Cardiac fibroblast (primary cell): Measurements from ENCODE around the gene ANKRD29.

Experiments
- DNase-seq, 2 donors: peaks; one replicate each; pipeline versions ENCODE4 v3.0.0 to v3.0.0-alpha.2; 2010; ENCODE audit warnings: low read depth in 2 of 2
- H3K4me3 ChIP-seq, 2 donors: replicated peaks in 1 of 2; 1 replicate in 1 of 2; 2 replicates in 1 of 2; pipeline ENCODE4 v1.5.1; 2011; ENCODE audit warnings: low read depth in 2 of 2, low read length in 2 of 2, mild to moderate bottlenecking in 2 of 2, moderate library complexity in 1 of 2
- CTCF ChIP-seq: IDR thresholded peaks from one replicate; pipeline ENCODE4 v1.5.1; 2011; ENCODE audit warnings: low read depth, mild to moderate bottlenecking, low read length, inconsistent platforms

The ANKRD29 gene

GRCh38 chr18:23684515-23685197 lies 21.9 kb upstream of the ANKRD29 start:
- H3K4me3 ChIP-seq, result no peak overlapping the region
- no peak for TF ChIP-seq CTCF
- peak; percentile 35 to 70 for DNase-seq

GRCh38 chr18:23683671-23684070 lies 21.0 kb upstream of the ANKRD29 start:
- DNase-seq, result peak in 1 of 2 donors; percentile 48
- no peak for TF ChIP-seq CTCF
- H3K4me3 ChIP-seq, result no peak overlapping the region

- DNase-seq, result no peak
- H3K4me3 ChIP-seq, result no peak overlapping the region
- no peak for TF ChIP-seq CTCF
Measured at GRCh38 chr18:23683155-23683554, 20.4 kb upstream of the ANKRD29 start.

GRCh38 chr18:23682472-23682871 lies 19.8 kb upstream of the ANKRD29 start:
- no peak for DNase-seq
- H3K4me3 ChIP-seq, result no peak overlapping the region
- no peak for TF ChIP-seq CTCF

GRCh38 chr18:23682045-23682444 lies 19.3 kb upstream of the ANKRD29 start:
- no peak overlapping the region for H3K4me3 ChIP-seq
- no peak for TF ChIP-seq CTCF
- DNase-seq, result no peak

- no peak for TF ChIP-seq CTCF
- DNase-seq, result no peak
- no peak overlapping the region for H3K4me3 ChIP-seq
Measured at GRCh38 chr18:23675896-23676295, 13.2 kb upstream of the ANKRD29 start.

GRCh38 chr18:23675236-23675635 lies 12.5 kb upstream of the ANKRD29 start:
- no peak overlapping the region for H3K4me3 ChIP-seq
- DNase-seq, result no peak
- TF ChIP-seq CTCF, result no peak
